Measurements from ENCODE around the gene SPINK5.
"Not testable (repeated sequence)": the region's sequence is repeated elsewhere in the genome, so short reads cannot be mapped to it uniquely, and the experiment has no call there.

SPINK5 gene

GRCh38 chr5:148063861-148064260, at the start of gene SPINK5:
TSS of gene SPINK5 (plus strand) at chr5:148063980. CDS start at chr5:148064045, 65 bp downstream.
- DNase-seq: no peak

- DNase-seq: no peak
Measured at GRCh38 chr5:148014276-148014675, 49.5 kb upstream of the SPINK5 start.

GRCh38 chr5:148020257-148020988, 43.4 kb upstream of the SPINK5 start:
- DNase-seq: no peak

- no peak for DNase-seq
Measured at GRCh38 chr5:148027505-148027904, 36.3 kb upstream of the SPINK5 start.

GRCh38 chr5:148029131-148029530, 34.6 kb upstream of the SPINK5 start:
- DNase-seq: no peak

GRCh38 chr5:148033134-148033533, 30.6 kb upstream of the SPINK5 start:
- no peak for DNase-seq

GRCh38 chr5:148035676-148036075, 28.1 kb upstream of the SPINK5 start:
- no peak for DNase-seq

- no peak for DNase-seq
Measured at GRCh38 chr5:148042881-148043280, 20.9 kb upstream of the SPINK5 start.

GRCh38 chr5:148043705-148044104, 20.1 kb upstream of the SPINK5 start:
- no peak for DNase-seq

- not testable (repeated sequence) for DNase-seq
Measured at GRCh38 chr5:148055160-148055559, 8.6 kb upstream of the SPINK5 start.

- DNase-seq: no peak
Measured at GRCh38 chr5:148060309-148060708, 3.5 kb upstream of the SPINK5 start.

- no peak for DNase-seq
Measured at GRCh38 chr5:148060881-148061280, 2.9 kb upstream of the SPINK5 start.

GRCh38 chr5:148070621-148071020, 6.8 kb downstream of the SPINK5 start:
- no peak for DNase-seq

GRCh38 chr5:148072207-148072606, 8.4 kb downstream of the SPINK5 start:
- no peak for DNase-seq

- no peak for DNase-seq
Measured at GRCh38 chr5:148075529-148075928, 11.7 kb downstream of the SPINK5 start.

- DNase-seq: no peak
Measured at GRCh38 chr5:148083203-148083602, 19.4 kb downstream of the SPINK5 start.

- no peak for DNase-seq
Measured at GRCh38 chr5:148084269-148084668, 20.5 kb downstream of the SPINK5 start.

GRCh38 chr5:148085310-148085709, 21.5 kb downstream of the SPINK5 start:
- no peak for DNase-seq

GRCh38 chr5:148085977-148086705, 22.4 kb downstream of the SPINK5 start:
- DNase-seq: no peak

- DNase-seq: no peak
Measured at GRCh38 chr5:148090146-148090772, 26.5 kb downstream of the SPINK5 start.

GRCh38 chr5:148090773-148091250, 27.0 kb downstream of the SPINK5 start:
- DNase-seq: no peak

- DNase-seq: no peak
Measured at GRCh38 chr5:148091991-148092964, 28.5 kb downstream of the SPINK5 start.

- DNase-seq: no peak
Measured at GRCh38 chr5:148094336-148094735, 30.6 kb downstream of the SPINK5 start.

All from NCI-H187 treated with DMSO at 0.1 percent for 48 hours (cell line).